GM21737 (cell line): ENCODE data around the gene PKP1.

ENCODE experiments used
- ATAC-seq: cut with Tn5 transposase; IDR thresholded peaks from one replicate; pipeline ENCODE4 v1.9.1; 2021; ENCODE audit warnings: mild to moderate bottlenecking, moderate library complexity; ENCODE audit not compliant: unreplicated experiment

PKP1 gene

GRCh38 chr1:201260236-201260590 is 23.1 kb upstream of the PKP1 start:
- ATAC-seq: no peak

DNA sequence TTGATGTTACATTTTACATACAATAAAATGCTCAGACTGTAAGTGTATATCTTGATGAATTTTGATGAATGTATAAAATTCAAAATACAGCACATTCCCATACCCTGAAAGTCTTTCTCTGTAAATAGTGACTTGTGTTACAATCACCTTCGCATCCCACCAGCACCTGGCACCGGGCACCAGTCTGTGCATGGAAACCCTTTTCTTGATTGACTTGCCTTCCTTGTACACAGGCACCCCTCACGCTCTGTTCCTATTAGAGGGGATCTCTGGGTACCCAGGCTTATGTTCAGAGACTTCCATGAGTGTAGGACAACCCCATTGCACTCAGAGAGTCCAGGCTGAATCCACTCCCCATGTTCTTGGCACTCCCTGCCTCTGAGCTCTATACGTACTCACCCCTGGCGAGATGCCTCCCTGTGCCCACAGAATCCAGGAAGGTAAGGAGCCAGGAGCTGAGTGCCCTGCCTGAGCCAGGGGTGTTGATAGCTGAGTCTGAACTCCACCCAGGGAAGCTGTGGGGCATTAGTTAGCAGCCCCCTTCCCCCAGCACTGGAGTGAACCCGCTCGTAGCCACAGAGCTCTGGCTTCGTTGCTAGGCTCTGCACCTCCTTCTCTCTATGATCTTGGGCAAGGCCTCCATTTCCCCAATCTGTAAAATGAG is 22.5 kb upstream of the PKP1 start:
- no peak for ATAC-seq

GRCh38 chr1:201261771-201262547 is 21.3 kb upstream of the PKP1 start:
- no peak for ATAC-seq

GRCh38 chr1:201262963-201263608 is 20.2 kb upstream of the PKP1 start:
- no peak for ATAC-seq

- ATAC-seq: no peak
Measured at GRCh38 chr1:201264072-201264471, 19.2 kb upstream of the PKP1 start.

GRCh38 chr1:201264554-201264953 is 18.8 kb upstream of the PKP1 start:
- ATAC-seq: no peak

GRCh38 chr1:201265756-201266155 is 17.6 kb upstream of the PKP1 start:
- no peak for ATAC-seq

- ATAC-seq: no peak
Measured at GRCh38 chr1:201266276-201266675, 17.0 kb upstream of the PKP1 start.

DNA sequence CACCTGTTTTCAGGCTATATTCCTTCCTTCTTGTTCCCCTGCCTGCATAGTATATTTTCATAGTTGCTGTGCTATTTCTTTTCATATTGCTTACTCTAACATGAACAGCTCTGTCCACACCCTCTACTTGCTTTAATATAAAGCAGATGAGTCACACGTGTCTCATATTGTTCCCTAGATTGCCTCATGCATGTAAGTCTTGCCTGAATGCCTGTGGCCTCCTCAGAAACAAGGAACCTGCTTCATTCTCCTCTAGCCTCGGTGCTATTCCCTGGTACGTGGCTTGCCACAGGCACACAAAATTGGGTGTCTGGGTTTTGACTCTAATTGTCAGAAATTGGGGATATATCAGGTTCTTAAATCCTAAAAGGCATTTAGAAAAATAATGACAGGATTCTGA is 16.5 kb upstream of the PKP1 start:
- ATAC-seq: no peak

DNA sequence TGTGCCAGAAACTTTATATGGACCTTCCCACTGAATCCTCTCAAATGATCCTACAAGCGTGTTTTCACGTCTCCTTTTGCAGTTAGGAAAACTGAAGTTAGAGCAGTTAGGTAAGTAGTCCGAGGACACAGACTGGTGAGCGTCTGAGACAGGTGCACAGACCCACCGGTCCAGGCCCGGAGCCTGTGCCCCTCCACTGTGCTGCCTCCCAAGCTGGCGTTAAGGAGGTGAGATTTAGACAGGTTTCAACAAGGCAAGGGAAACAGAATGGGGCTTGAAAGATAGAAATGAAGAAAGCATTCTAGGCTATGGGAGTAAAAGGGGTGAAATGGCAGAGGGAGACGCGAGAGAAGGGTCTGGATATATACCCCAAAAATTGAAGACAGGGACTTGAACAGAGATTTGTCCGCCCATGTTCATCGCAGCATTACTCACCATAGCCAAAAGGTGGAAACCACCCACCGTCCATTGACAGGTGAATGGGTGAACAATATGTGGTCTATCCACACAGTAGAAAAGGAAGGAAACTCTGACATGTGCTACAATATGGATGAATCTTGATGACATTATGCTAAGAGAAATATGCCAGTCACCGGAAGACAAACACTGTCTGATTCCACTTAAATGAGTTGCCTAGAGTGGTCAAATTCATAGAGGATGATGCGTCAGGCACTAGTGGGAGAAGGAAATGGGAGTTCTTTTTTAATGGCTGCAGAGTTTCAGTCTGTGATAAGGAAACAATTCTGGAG is 15.7 kb upstream of the PKP1 start:
- ATAC-seq: no peak

GRCh38 chr1:201268604-201269151 is 14.6 kb upstream of the PKP1 start:
- ATAC-seq: no peak

DNA sequence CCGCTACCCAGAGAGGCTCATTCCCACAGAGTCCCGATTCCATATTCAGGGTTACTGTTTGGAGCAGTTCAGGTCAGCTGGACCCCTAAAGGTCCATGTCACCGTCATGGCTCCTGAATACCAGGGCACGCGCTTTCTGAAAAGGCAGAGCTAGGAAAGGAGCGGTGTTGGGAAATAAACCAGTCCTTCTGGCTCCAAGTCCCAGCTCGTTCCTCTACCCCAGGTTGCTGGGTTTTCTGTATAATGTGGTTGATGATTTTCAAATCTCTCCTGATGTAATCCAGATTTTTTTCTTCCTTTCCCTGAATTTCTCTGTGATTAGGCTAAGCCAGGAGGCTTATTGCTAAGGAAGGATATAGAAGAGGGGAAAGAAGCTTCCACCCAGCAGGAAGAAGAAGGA is 14.0 kb upstream of the PKP1 start:
- no peak for ATAC-seq

- no peak for ATAC-seq
Measured at GRCh38 chr1:201269900-201270410, 13.4 kb upstream of the PKP1 start.

DNA sequence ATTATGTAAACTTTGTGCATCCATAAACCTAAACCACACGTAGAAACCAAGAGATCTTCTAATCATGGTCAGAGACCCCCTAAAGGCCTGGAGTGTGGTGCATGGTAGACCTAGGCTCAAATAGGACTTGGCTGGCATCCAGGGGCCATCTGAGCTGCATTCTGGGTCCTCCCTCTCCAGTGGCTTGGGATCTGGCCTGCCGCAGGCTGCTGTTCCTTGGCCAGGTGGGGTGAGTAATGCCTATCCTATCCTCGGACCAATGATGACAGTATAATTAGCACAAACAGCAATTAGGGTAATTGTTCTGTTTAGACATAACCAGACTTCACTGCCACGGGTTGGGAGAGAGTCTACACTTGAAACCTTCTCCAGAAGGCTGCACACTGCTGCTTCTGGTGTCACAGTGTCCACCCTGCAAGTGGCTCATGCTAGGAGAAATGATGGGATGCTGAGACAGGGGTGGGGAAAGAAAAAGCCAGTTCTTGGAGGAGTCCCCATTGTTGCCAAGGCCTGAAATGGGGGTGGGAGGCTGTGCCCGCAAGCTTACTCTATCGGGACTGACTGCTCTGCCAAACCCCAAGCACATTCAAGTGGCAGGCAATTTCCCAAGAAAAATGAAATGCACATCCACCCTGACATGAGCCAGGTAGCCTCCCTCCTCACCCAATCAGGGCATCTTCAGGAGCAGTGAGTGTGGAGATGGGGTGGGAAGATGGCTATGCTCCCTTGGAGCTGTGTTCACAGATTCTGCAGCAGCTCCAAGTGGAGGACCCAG is 12.5 kb upstream of the PKP1 start:
- no peak for ATAC-seq

DNA sequence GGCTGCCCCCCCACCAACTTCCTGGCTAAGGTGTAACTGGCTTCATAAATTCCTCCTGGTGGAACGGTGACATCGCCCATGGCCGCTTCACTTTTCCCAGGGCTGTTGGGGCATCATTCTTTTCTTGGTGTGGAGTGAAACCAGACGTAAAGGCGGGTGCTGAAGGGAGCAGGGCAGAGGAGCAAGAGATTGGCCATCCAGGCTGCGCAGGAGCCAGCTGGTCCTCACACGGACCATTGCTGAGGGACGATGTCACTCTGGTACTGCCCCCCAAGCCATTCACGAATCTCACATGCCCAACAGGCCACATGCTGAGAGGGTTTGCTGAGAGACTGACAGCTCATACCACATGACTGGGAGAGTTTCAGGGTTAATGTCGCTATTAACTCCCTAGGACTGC is 10.5 kb upstream of the PKP1 start:
- ATAC-seq: no peak

DNA sequence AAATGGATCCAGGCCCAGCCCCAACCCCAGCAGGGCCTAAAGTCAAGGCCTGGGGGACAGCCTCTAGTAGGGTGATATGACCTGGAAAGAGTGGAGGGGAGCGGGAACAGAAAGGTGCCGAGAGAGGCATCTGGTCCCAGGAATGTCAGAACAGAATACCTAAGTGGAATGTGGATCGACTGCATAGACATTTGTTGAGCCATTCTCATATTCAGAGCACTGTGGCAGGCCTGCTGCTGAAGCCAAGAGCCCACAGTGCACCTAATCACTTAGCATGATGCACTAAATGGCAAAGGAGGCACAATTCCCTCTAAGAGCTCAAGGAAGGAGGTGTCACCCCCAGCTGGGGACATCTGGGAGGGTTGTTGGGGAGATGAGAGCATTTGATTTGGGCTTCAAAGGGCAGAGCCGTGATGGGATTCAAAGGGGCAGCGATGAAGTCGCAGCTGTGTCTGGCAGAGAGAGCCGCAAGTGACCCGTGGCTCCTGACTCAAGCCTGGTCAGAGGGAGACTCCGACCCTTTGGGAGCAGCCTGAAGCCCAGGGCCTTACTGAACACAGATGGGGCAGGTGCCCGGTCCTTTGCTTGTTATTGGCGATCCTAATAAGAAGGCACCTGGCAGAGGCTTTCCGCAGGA is 8.6 kb upstream of the PKP1 start:
- ATAC-seq: no peak

GRCh38 chr1:201275253-201275666 is 8.0 kb upstream of the PKP1 start:
- no peak for ATAC-seq

DNA sequence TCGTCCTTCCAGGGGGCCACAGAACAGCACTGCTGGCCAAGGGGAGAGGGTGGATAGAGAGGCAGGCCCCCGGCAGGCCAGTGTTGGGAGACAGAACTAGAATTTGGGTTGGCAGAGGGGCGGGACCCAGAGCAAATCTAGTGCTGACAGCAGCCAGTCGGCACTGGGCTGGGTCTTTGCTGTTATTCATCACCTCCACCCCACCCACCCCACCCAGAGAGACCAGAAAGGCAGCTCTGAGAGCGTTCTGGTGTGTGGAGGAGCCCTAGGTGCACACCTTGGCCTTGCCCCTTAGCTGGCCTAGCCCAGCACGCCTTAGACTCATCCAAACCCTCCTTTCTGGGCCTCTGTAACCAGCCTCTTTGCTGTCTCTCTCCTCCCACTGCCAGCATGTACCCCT is 6.4 kb upstream of the PKP1 start:
- ATAC-seq: no peak

DNA sequence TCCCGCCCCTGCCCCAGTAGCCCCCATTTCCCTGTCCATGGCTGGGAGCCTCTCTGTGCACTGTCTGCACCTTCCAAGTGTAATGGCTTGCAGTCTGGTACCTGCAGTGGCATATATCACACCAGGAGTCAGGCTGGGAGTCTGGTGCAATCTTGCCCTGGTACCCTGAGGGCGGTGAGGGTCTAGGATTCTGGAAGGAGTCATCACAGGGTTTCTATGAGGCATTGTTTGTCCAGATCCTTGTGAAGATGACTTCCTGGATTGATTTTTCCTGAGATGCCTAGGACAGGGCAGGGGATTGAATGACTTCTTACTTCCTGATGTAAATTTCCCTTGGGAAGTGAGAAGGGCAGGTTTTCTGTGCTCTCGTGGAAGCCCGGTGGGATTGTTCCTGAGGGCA is 5.9 kb upstream of the PKP1 start:
- ATAC-seq: no peak

DNA sequence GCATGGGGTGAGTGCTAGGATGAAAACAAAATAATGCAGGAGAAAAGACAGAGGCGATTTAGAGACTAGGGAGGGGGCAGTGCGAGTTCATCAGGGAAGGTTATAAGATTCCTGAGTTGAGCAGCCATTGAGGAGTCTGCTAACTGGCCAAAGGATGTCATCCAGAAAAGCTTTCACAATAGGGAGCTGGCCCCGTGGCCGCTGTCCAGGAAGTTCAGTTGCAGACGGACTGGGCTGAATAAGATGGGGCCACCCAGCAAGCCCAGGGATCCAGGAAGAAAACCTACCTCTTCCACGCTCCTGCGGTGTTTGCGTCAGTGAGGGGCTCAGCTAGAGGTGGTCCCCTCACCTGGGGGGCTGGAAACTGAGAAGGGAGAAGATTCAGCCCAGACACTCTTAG is 4.0 kb upstream of the PKP1 start:
- no peak for ATAC-seq
